BJ (cell line): ENCODE data around the gene PRPF38A. TPM values are rescaled to one million over a fixed set of nuclear protein-coding genes. Genes with fewer than 3 reads are reported as not detected.
A peak's percentile ranks its signal among the peaks of the same experiment; 100 is the strongest.
"Not testable (repeated sequence)": the region's sequence is repeated elsewhere in the genome, so short reads cannot be mapped to it uniquely, and the experiment has no call there.

Source experiments
- CTCF ChIA-PET: fragments of 350-600 bp; formaldehyde crosslinking; extraction: SDS; loops from one replicate; lab custom pipeline; 2021; ENCODE audit warnings: antibody characterized with exemption, inconsistent platforms; lab: Yijun Ruan, JAX
- POLR2A ChIA-PET: fragments of 300-600 bp; sonication (Branson Sonifier 250); formaldehyde crosslinking; extraction: SDS; loops from one replicate; lab custom pipeline; 2021; ENCODE audit warnings: antibody characterized with exemption; lab: Charles Lee
- DNase-seq: peaks from one replicate; pipeline ENCODE4 v3.0.0-alpha.2; 2011; ENCODE audit warnings: low read depth
- H3K27me3 ChIP-seq: 2 replicates; pipeline ENCODE4 v1.6.0; 2011; ENCODE audit warnings: low read length; ENCODE audit not compliant: control insufficient read depth, insufficient read depth
- H3K36me3 ChIP-seq: 2 replicates; pipeline ENCODE4 v1.5.1; 2011; ENCODE audit warnings: low read length; ENCODE audit not compliant: control insufficient read depth, insufficient read depth
- H3K4me3 ChIP-seq: 2 replicates; pipeline ENCODE4 v1.5.1; 2011; ENCODE audit warnings: low read depth, mild to moderate bottlenecking, control low read depth, low read length
- CTCF ChIP-seq: IDR thresholded peaks from 2 replicates; pipeline ENCODE4 v1.5.1; 2011; ENCODE audit warnings: low read depth, mild to moderate bottlenecking, control low read depth, inconsistent platforms, low read length, moderate library complexity; ENCODE audit not compliant: insufficient read depth
- polyA plus RNA-seq: library from polyadenylated mRNA; depleted of rRNA; stranded (reverse); fragments of >200 nt; gene quantifications from 2 replicates; pipeline ENCODE4 v1.2.3, GENCODE V29; 2011

The PRPF38A gene
- polyA plus RNA-seq, 1 experiment, result 14.2 TPM

DNA sequence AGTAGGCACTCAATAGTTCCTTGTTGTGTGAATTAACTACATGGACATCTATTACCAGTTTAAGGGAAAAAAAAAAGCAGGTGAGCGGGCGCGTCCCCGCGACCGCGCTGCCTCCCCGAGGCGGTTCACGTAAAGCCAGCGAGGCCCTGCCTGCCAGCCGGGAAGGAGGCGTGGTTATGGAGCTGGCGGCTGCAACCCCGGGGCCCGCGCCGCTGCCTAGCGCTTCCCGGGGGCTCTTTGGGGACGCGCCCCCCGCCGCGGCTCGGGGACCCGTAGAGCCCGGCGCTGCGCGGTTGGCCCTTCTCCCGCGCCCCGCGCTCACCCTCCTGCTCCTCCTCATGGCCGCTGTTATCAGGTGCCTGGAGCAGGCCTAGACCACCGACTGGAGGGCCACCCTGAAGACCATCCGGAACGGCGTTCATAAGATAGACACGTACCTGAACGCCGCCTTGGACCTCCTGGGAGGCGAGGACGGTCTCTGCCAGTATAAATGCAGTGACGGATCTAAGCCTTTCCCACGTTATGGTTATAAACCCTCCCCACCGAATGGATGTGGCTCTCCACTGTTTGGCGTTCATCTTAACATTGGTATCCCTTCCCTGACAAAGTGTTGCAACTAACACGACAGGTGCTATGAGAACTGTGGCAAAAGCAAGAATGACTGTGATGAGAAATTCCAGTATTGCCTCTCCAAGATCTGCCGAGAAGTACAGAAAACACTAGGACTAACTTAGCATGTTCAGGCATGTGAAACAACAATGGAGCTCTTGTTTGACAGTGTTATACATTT is 35.8 kb upstream of the PRPF38A start:
- Histone ChIP-seq H3K4me3 (peak overlapping the region; percentile 43), H3K27me3 (no peaks in the 10 kb centered on the region), H3K36me3 (peaks cover 3% of the 10 kb centered on the region; the same call in 1 of the 2 replicates)
- peak; percentile 21; the same call in 1 of the 2 replicates for TF ChIP-seq CTCF
- ChIA-PET CTCF (interaction anchor here (0.7 to 1.1 kb wide), 3 partner anchors 19 to 318 kb away, joined by 3 to 4 read pairs (median 3); no protein-coding TSS in a partner anchor), POLR2A (no interaction called here)
- no peak for DNase-seq

DNA sequence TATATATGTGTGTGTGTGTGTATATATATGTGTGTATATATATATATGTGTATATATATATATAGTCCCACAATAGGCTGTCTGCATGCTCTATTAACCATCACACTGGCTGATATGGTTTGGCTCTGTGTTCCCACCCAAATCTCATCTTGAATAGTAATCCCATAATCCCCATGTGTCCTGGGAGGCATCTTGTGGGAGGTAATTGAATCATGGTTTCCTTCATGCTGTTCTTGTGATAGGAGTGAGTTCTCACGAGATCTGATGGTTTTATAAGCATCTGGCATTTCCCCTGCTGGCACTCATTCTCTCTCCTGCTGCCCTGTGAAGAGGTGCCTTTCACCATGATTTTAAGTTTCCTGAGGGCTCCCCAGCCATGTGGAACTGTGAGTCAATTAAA is 34.6 kb upstream of the PRPF38A start:
- CTCF ChIA-PET, DNase-seq, POLR2A ChIA-PET, H3K4me3 ChIP-seq, H3K27me3 ChIP-seq, H3K36me3 ChIP-seq: not testable (repeated sequence)

DNA sequence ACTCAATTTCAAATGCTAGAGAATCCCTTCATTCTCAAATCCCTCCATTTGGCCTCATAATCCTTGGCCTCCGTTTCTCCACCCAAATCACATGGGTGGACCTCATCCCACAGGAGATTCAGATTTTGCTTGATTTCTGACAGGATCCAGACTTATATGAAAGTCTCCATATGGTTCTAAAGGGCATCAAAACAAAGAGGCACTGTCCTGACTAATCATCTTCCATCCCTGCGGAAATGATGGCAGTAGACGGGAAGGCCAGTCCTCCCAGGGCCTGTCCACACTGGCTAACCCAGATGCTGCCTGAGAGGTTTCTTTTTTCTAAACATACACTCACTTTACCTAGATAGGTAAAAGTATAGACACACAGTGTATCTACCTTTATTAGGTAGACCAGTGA is 19.0 kb upstream of the PRPF38A start:
- ChIA-PET CTCF (no interaction called here), POLR2A (no interaction called here)
- no peak for TF ChIP-seq CTCF
- Histone ChIP-seq H3K4me3 (no peak overlapping the region), H3K36me3 (no peaks in the 10 kb centered on the region; the same call in 1 of the 2 replicates), H3K27me3 (no peaks in the 10 kb centered on the region)
- no peak for DNase-seq

GRCh38 chr1:52386458-52386857 is 17.9 kb upstream of the PRPF38A start:
- Histone ChIP-seq H3K4me3 (no peak overlapping the region), H3K36me3 (no peaks in the 10 kb centered on the region; the same call in 1 of the 2 replicates), H3K27me3 (no peaks in the 10 kb centered on the region)
- no peak for TF ChIP-seq CTCF
- ChIA-PET CTCF (interaction anchor here (0.6 kb wide), 1 partner anchor 402 kb away, joined by 3 read pairs; no protein-coding TSS in a partner anchor), POLR2A (no interaction called here)
- no peak for DNase-seq

- H3K36me3 ChIP-seq, result no peaks in the 10 kb centered on the region; the same call in 1 of the 2 replicates
- H3K27me3 ChIP-seq, result no peaks in the 10 kb centered on the region
- POLR2A ChIA-PET, result no interaction called here
- no peak for DNase-seq
- TF ChIP-seq CTCF, result no peak
- H3K4me3 ChIP-seq, result no peak overlapping the region
- CTCF ChIA-PET, result interaction anchor here (0.8 to 1.0 kb wide), 2 partner anchors 9 kb away, joined by 3 to 4 read pairs; no protein-coding TSS in a partner anchor
Measured at GRCh38 chr1:52393174-52393573, 11.2 kb upstream of the PRPF38A start.

- POLR2A ChIA-PET, result no interaction called here
- CTCF ChIA-PET, result no interaction called here
- no peaks in the 10 kb centered on the region; the same call in 1 of the 2 replicates for H3K36me3 ChIP-seq
Measured at GRCh38 chr1:52399629-52400028, 4.8 kb upstream of the PRPF38A start.

More at GRCh38 chr1:52399629-52400028, 4.8 kb upstream of the PRPF38A start:
- no peak for TF ChIP-seq CTCF
- H3K27me3 ChIP-seq, result no peaks in the 10 kb centered on the region
- no peak for DNase-seq
- no peak overlapping the region for H3K4me3 ChIP-seq
